ENCODE results near the gene LAMP5. TPM values are rescaled to one million over a fixed set of nuclear protein-coding genes. Genes with fewer than 3 reads are reported as not detected.

The LAMP5 gene
- total RNA-seq, 2 donors from 2014 or later, result not detected

- Histone ChIP-seq H3K9me3 (no peaks in the 10 kb centered on the region), H3K36me3 (replicated peaks in 1 of 2; ENCODE audit: insufficient read depth in 1 of 2, low read depth in 2 of 2) (no peaks in the 10 kb centered on the region), H3K4me1 (no peaks in the 10 kb centered on the region), H3K4me3 (no peak overlapping the region), H3K27ac (no peak overlapping the region), H3K27me3 (no peaks in the 10 kb centered on the region)
- WGBS, 2 donors, result 66 to 72% methylated on average over 1 of the region's 1 CpG
- ATAC-seq, result no peak
- intact Hi-C loops (cut with DNase I), result no loop called here
- no peak for DNase-seq
- no peak for TF ChIP-seq POLR2A (IDR thresholded peaks at IDR 0.05)
- TF ChIP-seq CTCF (IDR thresholded peaks at IDR 0.05), result no peak
These were observed 35.9 kb downstream of the LAMP5 start for GRCh38 chr20:9550283-9550682.

GRCh38 chr20:9550871-9551270 lies 36.5 kb downstream of the LAMP5 start:
- TF ChIP-seq POLR2A (IDR thresholded peaks at IDR 0.05) (no peak), CTCF (IDR thresholded peaks at IDR 0.05) (no peak)
- H3K9me3 ChIP-seq, result no peaks in the 10 kb centered on the region
- H3K27ac ChIP-seq, result no peak overlapping the region
- H3K27me3 ChIP-seq, result no peaks in the 10 kb centered on the region
- DNase-seq (no peak), ATAC-seq (no peak)
- 67 to 74% methylated on average over 2 of the region's 2 CpGs for WGBS, 2 donors
- no peak overlapping the region for H3K4me3 ChIP-seq
- no peaks in the 10 kb centered on the region for H3K4me1 ChIP-seq
- intact Hi-C loops (cut with DNase I), result no loop called here
- no peaks in the 10 kb centered on the region for H3K36me3 ChIP-seq (replicated peaks in 1 of 2; ENCODE audit: insufficient read depth in 1 of 2, low read depth in 2 of 2)

GRCh38 chr20:9551808-9552550 lies 37.6 kb downstream of the LAMP5 start:
- Histone ChIP-seq H3K27me3 (no peaks in the 10 kb centered on the region), H3K9me3 (no peaks in the 10 kb centered on the region), H3K4me3 (no peak overlapping the region), H3K27ac (no peak overlapping the region), H3K4me1 (no peaks in the 10 kb centered on the region), H3K36me3 (replicated peaks in 1 of 2; ENCODE audit: insufficient read depth in 1 of 2, low read depth in 2 of 2) (no peaks in the 10 kb centered on the region)
- DNase-seq (no peak), ATAC-seq (no peak)
- intact Hi-C loops (cut with DNase I), result no loop called here
- WGBS, 2 donors, result 34 to 40% methylated on average over 4 of the region's 4 CpGs
- TF ChIP-seq CTCF (IDR thresholded peaks at IDR 0.05) (no peak), POLR2A (IDR thresholded peaks at IDR 0.05) (no peak)

GRCh38 chr20:9555781-9556180 lies 41.4 kb downstream of the LAMP5 start:
- WGBS, 2 donors, result 60 to 73% methylated on average over 2 of the region's 2 CpGs

More at GRCh38 chr20:9555781-9556180, 41.4 kb downstream of the LAMP5 start:
- no peak overlapping the region for H3K27ac ChIP-seq
- intact Hi-C loops (cut with DNase I), result no loop called here
- TF ChIP-seq POLR2A (IDR thresholded peaks at IDR 0.05), result no peak
- no peak for TF ChIP-seq CTCF (IDR thresholded peaks at IDR 0.05)
- no peak overlapping the region for H3K4me3 ChIP-seq
- H3K36me3 ChIP-seq (replicated peaks in 1 of 2; ENCODE audit: insufficient read depth in 1 of 2, low read depth in 2 of 2), result no peaks in the 10 kb centered on the region
- ATAC-seq, result no peak
- H3K9me3 ChIP-seq, result no peaks in the 10 kb centered on the region
- no peaks in the 10 kb centered on the region for H3K4me1 ChIP-seq
- no peaks in the 10 kb centered on the region for H3K27me3 ChIP-seq
- no peak for DNase-seq
